ENCODE measurements around the gene TUBB6.

Gene TUBB6

GRCh38 chr18:12307701-12308385 lies at the start of gene TUBB6:
Gene TUBB6 (plus strand): TSS chr18:12308241. CDS start chr18:12308293, 52 bp downstream.
- no peak for FAIRE-seq

- no peak for FAIRE-seq
Measured at GRCh38 chr18:12258719-12259705, 49.0 kb upstream of the TUBB6 start.

- FAIRE-seq: no peak
Measured at GRCh38 chr18:12262748-12263147, 45.3 kb upstream of the TUBB6 start.

GRCh38 chr18:12264864-12265263 lies 43.2 kb upstream of the TUBB6 start:
- FAIRE-seq: no peak

GRCh38 chr18:12271376-12272235 lies 36.4 kb upstream of the TUBB6 start:
- FAIRE-seq: no peak

GRCh38 chr18:12274793-12275192 lies 33.2 kb upstream of the TUBB6 start:
- FAIRE-seq: no peak

- no peak for FAIRE-seq
Measured at GRCh38 chr18:12276736-12277554, 31.1 kb upstream of the TUBB6 start.

- FAIRE-seq: no peak
Measured at GRCh38 chr18:12278215-12278671, 29.8 kb upstream of the TUBB6 start.

GRCh38 chr18:12278741-12279682 lies 29.0 kb upstream of the TUBB6 start:
- FAIRE-seq: no peak

- no peak for FAIRE-seq
Measured at GRCh38 chr18:12279781-12280531, 28.1 kb upstream of the TUBB6 start.

- no peak for FAIRE-seq
Measured at GRCh38 chr18:12281861-12282260, 26.2 kb upstream of the TUBB6 start.

- FAIRE-seq: no peak
Measured at GRCh38 chr18:12282442-12283039, 25.5 kb upstream of the TUBB6 start.

- FAIRE-seq: no peak
Measured at GRCh38 chr18:12283256-12283655, 24.8 kb upstream of the TUBB6 start.

GRCh38 chr18:12283666-12284065 lies 24.4 kb upstream of the TUBB6 start:
- no peak for FAIRE-seq

- no peak for FAIRE-seq
Measured at GRCh38 chr18:12287131-12287681, 20.8 kb upstream of the TUBB6 start.

GRCh38 chr18:12287684-12288402 lies 20.2 kb upstream of the TUBB6 start:
- FAIRE-seq: no peak

- FAIRE-seq: no peak
Measured at GRCh38 chr18:12288403-12288755, 19.7 kb upstream of the TUBB6 start.

- no peak for FAIRE-seq
Measured at GRCh38 chr18:12290086-12290485, 18.0 kb upstream of the TUBB6 start.

GRCh38 chr18:12291161-12291560 lies 16.9 kb upstream of the TUBB6 start:
- no peak for FAIRE-seq

All from A204.1 (cell line).